H1 (cell line): ENCODE results near the gene CHD6. TPM values are rescaled to one million over a fixed set of nuclear protein-coding genes. Genes with fewer than 3 reads are reported as not detected.

ENCODE experiments used
- BACH1 ChIP-seq: IDR thresholded peaks from 2 replicates; pipeline ENCODE4 v1.6.1; 2012; ENCODE audit warnings: low read length, improper control_type of control experiment
- CEBPB ChIP-seq: IDR thresholded peaks from 2 replicates; pipeline ENCODE4 v1.6.1; 2012; ENCODE audit warnings: low read depth, low read length
- CHD1 ChIP-seq: IDR thresholded peaks from 2 replicates; pipeline ENCODE4 v1.6.1; 2012; ENCODE audit warnings: low read depth, low read length, improper control_type of control experiment
- CHD2 ChIP-seq: IDR thresholded peaks from 2 replicates; pipeline ENCODE4 v1.6.1; 2012; ENCODE audit warnings: low read length, improper control_type of control experiment
- CHD7 ChIP-seq: fragments of 300-600 bp; sonication (generic); IDR thresholded peaks from 2 replicates; pipeline ENCODE4 v1.7.1; 2012; ENCODE audit warnings: low read length, moderate library complexity, mild to moderate bottlenecking, inconsistent platforms; ENCODE audit not compliant: insufficient replicate concordance
- EP300 ChIP-seq, 2 experiments: IDR thresholded peaks; 1 replicate in 1 of 2; 2 replicates in 1 of 2; pipeline ENCODE4 v1.6.1; 2011 to 2012; ENCODE audit warnings: low read depth in 2 of 2, low read length in 2 of 2, mild to moderate bottlenecking in 2 of 2, borderline replicate concordance in 1 of 2, inconsistent platforms in 1 of 2, moderate library complexity in 1 of 2
- KDM4A ChIP-seq: IDR thresholded peaks from one replicate; pipeline ENCODE4 v1.7.1; 2012; ENCODE audit warnings: low read depth, mild to moderate bottlenecking, moderate library complexity, low read length, inconsistent platforms; ENCODE audit not compliant: severe bottlenecking
- POLR2A ChIP-seq, 2 experiments: IDR thresholded peaks; 1 replicate in 1 of 2; 2 replicates in 1 of 2; pipeline ENCODE4 v1.6.1; 2011; ENCODE audit warnings: low read depth in 2 of 2, low read length in 2 of 2, mild to moderate bottlenecking in 2 of 2; ENCODE audit errors: control extremely low read depth in 1 of 2
- SAP30 ChIP-seq: fragments of 300-600 bp; sonication (generic); IDR thresholded peaks from 2 replicates; pipeline ENCODE4 v1.7.1; 2012; ENCODE audit warnings: low read length, moderate library complexity, mild to moderate bottlenecking, inconsistent platforms; ENCODE audit not compliant: insufficient read depth, insufficient replicate concordance
- SIX5 ChIP-seq: IDR thresholded peaks from 2 replicates; pipeline ENCODE4 v1.6.1; 2011; ENCODE audit warnings: mild to moderate bottlenecking, low read depth, low read length
- SP4 ChIP-seq: IDR thresholded peaks from 2 replicates; pipeline ENCODE4 v1.6.1; 2012; ENCODE audit warnings: low read length, inconsistent platforms
- TAF1 ChIP-seq: IDR thresholded peaks from 2 replicates; pipeline ENCODE4 v1.6.1; 2011; ENCODE audit warnings: mild to moderate bottlenecking, low read depth, low read length
- TBP ChIP-seq: IDR thresholded peaks from 2 replicates; pipeline ENCODE4 v1.6.1; 2011; ENCODE audit warnings: low read depth, low read length, improper control_type of control experiment
- YY1 ChIP-seq: IDR thresholded peaks from 2 replicates; pipeline ENCODE4 v1.6.1; 2011; ENCODE audit warnings: low read depth, mild to moderate bottlenecking, low read length
- polyA plus RNA-seq, 7 experiments: library from polyadenylated mRNA; depleted of rRNA in 3 of 7; stranded (reverse) in 5 of 7; unstranded in 2 of 7; fragments of >200 nt in 5 of 7; fragments of 200-250 nt in 2 of 7; gene quantifications; 1 replicate in 5 of 7; 2 replicates in 1 of 7; 4 replicates in 1 of 7; pipeline versions ENCODE4 v1.2.1 to v1.2.3, GENCODE V29; 2011 to 2013; ENCODE audit warnings: missing spikeins in 2 of 7, mixed read lengths in 2 of 7
- total RNA-seq: library from RNA; stranded (reverse); fragmentation: NEBNext Ultra II Directional; extraction: Animal tissue kit (Norgen Biotek cat#: 25700); gene quantifications from 2 replicates; pipeline ENCODE4 v1.2.1, GENCODE V29; 2021

CHD6 gene
- total and polyA plus RNA-seq, 2 of the 8 experiments (the other 6 are each of a cell fraction or from before 2014, with no cell fraction given) = 11.1 to 62.9 TPM

DNA sequence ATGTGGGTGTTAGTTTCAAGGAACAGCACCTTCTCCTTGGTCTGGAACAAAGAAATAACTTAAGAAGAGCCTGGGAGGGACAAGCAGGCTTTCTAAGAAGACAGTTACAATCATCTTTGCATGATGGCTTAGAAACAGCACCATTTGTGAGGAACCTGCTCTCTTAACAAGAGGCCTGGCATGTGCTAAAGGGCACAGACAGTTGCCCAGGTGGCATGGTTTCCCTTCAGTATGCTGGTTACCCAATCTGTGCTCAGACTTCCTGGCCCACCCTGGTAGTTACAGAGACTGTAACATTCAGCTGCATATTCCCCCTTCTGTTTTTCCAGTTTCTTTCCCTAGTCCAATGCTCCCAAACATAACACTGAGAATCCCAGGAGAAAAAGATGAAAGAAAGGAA is 84.0 kb downstream of the CHD6 start (continued):
- no peak for TF ChIP-seq CHD7
- no peak for TF ChIP-seq SP4
- TF ChIP-seq SIX5 = no peak
- no peak for TF ChIP-seq BACH1
- no peak for TF ChIP-seq CHD1
- TF ChIP-seq TAF1 = no peak
- TF ChIP-seq SAP30 = no peak
- no peak for TF ChIP-seq KDM4A
- TF ChIP-seq CEBPB = no peak
- TF ChIP-seq EP300 (IDR thresholded peaks at IDR 0.05; ENCODE audit: borderline replicate concordance in 1 of 2, low read depth in 2 of 2, low read length in 2 of 2) = no peak
- TF ChIP-seq TBP = no peak
- no peak for TF ChIP-seq POLR2A (IDR thresholded peaks at IDR 0.05; ENCODE audit: control extremely low read depth in 1 of 2, low read depth in 2 of 2, low read length in 2 of 2)
- no peak for TF ChIP-seq YY1
- no peak for TF ChIP-seq CHD2
